Measurements from ENCODE around the gene LRFN2. TPM values are rescaled to one million over a fixed set of nuclear protein-coding genes. Genes with fewer than 3 reads are reported as not detected.
A peak's percentile ranks its signal among the peaks of the same experiment; 100 is the strongest.

Gene LRFN2
- total and polyA plus RNA-seq, 12 donors: not detected

GRCh38 chr6:40477246-40478126, 109.7 kb downstream of the LRFN2 start:
- Histone ChIP-seq H3K4me3 (no peak overlapping the region), H3K9me3 (no peaks in the 10 kb centered on the region), H3K27me3 (peaks cover 0 to 52% (median 16%) of the 10 kb centered on the region in 7 donors), H3K36me3 (no peaks in the 10 kb centered on the region), H3K4me1 (peaks cover 0 to 8% (median 0%) of the 10 kb centered on the region in 9 donors), H3K27ac (no peak overlapping the region)
- DNase-seq: no peak
- intact Hi-C loops (cut with DNase I): no loop called here
- ATAC-seq: no peak
- WGBS, 2 donors: 27 to 28% methylated on average over 19 of the region's 19 CpGs
- no peak for TF ChIP-seq CTCF (IDR thresholded peaks at IDR 0.05)

- Histone ChIP-seq H3K4me3 (no peak overlapping the region), H3K4me1 (peaks cover 0 to 8% (median 0%) of the 10 kb centered on the region in 9 donors), H3K27ac (no peak overlapping the region), H3K9me3 (no peaks in the 10 kb centered on the region), H3K27me3 (peaks cover 0 to 57% (median 22%) of the 10 kb centered on the region in 7 donors), H3K36me3 (no peaks in the 10 kb centered on the region)
- ATAC-seq: peak in 7 of 8 donors; percentile 38 to 77 (median 55)
- intact Hi-C loops (cut with DNase I): no loop called here
- WGBS, 2 donors: 67 to 74% methylated on average over 6 of the region's 6 CpGs
- TF ChIP-seq CTCF (IDR thresholded peaks at IDR 0.05): no peak
- peak in 1 of 2 donors; percentile 15 for DNase-seq
Measured at GRCh38 chr6:40476673-40477072, 110.5 kb downstream of the LRFN2 start.

- Histone ChIP-seq H3K36me3 (no peaks in the 10 kb centered on the region), H3K27ac (no peak overlapping the region), H3K4me3 (no peak overlapping the region), H3K4me1 (peaks cover 0 to 8% (median 0%) of the 10 kb centered on the region in 9 donors), H3K27me3 (peaks cover 0 to 60% (median 25%) of the 10 kb centered on the region in 7 donors), H3K9me3 (no peaks in the 10 kb centered on the region)
- no peak for ATAC-seq
- no peak for TF ChIP-seq CTCF (IDR thresholded peaks at IDR 0.05)
- WGBS, 2 donors: 91 to 93% methylated on average over 3 of the region's 3 CpGs
- intact Hi-C loops (cut with DNase I): no loop called here
- no peak for DNase-seq
Measured at GRCh38 chr6:40474937-40475336, 112.2 kb downstream of the LRFN2 start.

- intact Hi-C loops (cut with DNase I): no loop called here
- H3K27me3 ChIP-seq: peaks cover 0 to 46% (median 29%) of the 10 kb centered on the region in 7 donors
- no peaks in the 10 kb centered on the region for H3K36me3 ChIP-seq
- no peak for DNase-seq
- peaks cover 0 to 8% (median 0%) of the 10 kb centered on the region in 9 donors for H3K4me1 ChIP-seq
- 61 to 72% methylated on average over 6 of the region's 6 CpGs for WGBS, 2 donors
- no peaks in the 10 kb centered on the region for H3K9me3 ChIP-seq
- TF ChIP-seq CTCF (IDR thresholded peaks at IDR 0.05): no peak
- no peak overlapping the region for H3K27ac ChIP-seq
- no peak for ATAC-seq
- H3K4me3 ChIP-seq: no peak overlapping the region
Measured at GRCh38 chr6:40473026-40473425, 114.1 kb downstream of the LRFN2 start.

All from heart right ventricle (tissue), 16 donors.